Fibroblast of villous mesenchyme (primary cell): Measurements from ENCODE around the gene PRMT5. TPM values are rescaled to one million over a fixed set of nuclear protein-coding genes. Genes with fewer than 3 reads are reported as not detected.
"Not testable (repeated sequence)": the region's sequence is repeated elsewhere in the genome, so short reads cannot be mapped to it uniquely, and the experiment has no call there.

Experiments used
- DNase-seq: peaks from one replicate; pipeline ENCODE4 v3.0.0-alpha.2; 2010; ENCODE audit warnings: low read depth
- H3K4me3 ChIP-seq: 2 replicates; pipeline ENCODE4 v1.5.1; 2011; ENCODE audit warnings: low read depth, mild to moderate bottlenecking, low read length
- total RNA-seq: library from RNA; depleted of rRNA; stranded (reverse); fragments of >200 nt; gene quantifications from 2 replicates; pipeline ENCODE4 v1.2.3, GENCODE V29; 2012
- TF ChIP-seq, protein P1 (sequence below): IDR thresholded peaks from 2 replicates; pipeline ENCODE4 v1.5.1; 2012; ENCODE audit warnings: low read depth, mild to moderate bottlenecking, low read length; ENCODE audit not compliant: insufficient read depth

PRMT5 gene
- total RNA-seq, 1 donor, result 82.5 TPM

- TF ChIP-seq, protein P1, sequence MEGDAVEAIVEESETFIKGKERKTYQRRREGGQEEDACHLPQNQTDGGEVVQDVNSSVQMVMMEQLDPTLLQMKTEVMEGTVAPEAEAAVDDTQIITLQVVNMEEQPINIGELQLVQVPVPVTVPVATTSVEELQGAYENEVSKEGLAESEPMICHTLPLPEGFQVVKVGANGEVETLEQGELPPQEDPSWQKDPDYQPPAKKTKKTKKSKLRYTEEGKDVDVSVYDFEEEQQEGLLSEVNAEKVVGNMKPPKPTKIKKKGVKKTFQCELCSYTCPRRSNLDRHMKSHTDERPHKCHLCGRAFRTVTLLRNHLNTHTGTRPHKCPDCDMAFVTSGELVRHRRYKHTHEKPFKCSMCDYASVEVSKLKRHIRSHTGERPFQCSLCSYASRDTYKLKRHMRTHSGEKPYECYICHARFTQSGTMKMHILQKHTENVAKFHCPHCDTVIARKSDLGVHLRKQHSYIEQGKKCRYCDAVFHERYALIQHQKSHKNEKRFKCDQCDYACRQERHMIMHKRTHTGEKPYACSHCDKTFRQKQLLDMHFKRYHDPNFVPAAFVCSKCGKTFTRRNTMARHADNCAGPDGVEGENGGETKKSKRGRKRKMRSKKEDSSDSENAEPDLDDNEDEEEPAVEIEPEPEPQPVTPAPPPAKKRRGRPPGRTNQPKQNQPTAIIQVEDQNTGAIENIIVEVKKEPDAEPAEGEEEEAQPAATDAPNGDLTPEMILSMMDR, result no peak
- H3K4me3 ChIP-seq, result peak overlapping the region; percentile 68
- no peak for DNase-seq
These were observed 26.8 kb upstream of the PRMT5 start for GRCh38 chr14:22955702-22956569.

- TF ChIP-seq, protein P1, result no peak
- no peak for DNase-seq
- H3K4me3 ChIP-seq, result no peak overlapping the region
These were observed 23.2 kb upstream of the PRMT5 start for GRCh38 chr14:22952418-22952817.

GRCh38 chr14:22951795-22952194 is 22.6 kb upstream of the PRMT5 start:
- not testable (repeated sequence) for DNase-seq, H3K4me3 ChIP-seq

DNA sequence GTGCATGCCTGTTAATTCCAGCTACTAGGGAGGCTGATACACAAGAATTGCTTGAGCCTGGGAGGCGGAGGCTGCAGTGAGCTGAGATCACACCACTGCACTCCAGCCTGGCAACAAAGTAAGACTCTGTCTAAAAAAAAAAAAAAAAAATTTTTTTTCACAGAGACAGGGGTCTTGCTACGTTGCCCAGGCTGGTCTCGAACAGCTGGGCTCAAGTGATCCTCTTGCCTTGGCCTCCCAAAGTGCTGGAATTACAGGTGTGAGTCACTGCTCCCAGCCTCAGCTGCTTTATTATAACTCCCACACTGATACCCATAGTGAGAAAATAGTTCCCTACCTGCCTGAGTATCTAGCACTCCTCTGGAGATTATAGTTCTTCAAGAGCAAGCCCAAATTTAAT is 16.5 kb upstream of the PRMT5 start:
- H3K4me3 ChIP-seq, result no peak overlapping the region
- no peak for DNase-seq
- TF ChIP-seq, protein P1, result no peak

DNA sequence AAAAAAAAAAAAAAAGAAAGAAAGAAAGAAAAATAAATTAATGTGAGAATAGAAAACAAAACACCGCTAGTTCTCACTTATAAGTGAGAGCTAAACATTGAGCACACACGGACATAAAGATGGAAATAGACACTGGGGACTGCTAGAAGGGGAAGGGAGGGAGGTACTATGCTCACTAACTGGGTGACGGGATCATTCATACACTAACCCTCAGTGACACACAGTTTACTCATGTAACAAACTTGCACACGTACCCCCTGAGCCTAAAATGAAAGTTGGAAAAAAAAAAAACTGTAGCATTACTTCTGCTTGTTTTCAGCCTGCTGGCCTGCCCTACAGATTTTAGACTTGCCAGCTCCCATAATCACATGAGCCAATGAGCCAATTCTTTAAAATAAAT is 10.5 kb upstream of the PRMT5 start:
- no peak for DNase-seq
- TF ChIP-seq, protein P1, result no peak
- H3K4me3 ChIP-seq, result no peak overlapping the region

DNA sequence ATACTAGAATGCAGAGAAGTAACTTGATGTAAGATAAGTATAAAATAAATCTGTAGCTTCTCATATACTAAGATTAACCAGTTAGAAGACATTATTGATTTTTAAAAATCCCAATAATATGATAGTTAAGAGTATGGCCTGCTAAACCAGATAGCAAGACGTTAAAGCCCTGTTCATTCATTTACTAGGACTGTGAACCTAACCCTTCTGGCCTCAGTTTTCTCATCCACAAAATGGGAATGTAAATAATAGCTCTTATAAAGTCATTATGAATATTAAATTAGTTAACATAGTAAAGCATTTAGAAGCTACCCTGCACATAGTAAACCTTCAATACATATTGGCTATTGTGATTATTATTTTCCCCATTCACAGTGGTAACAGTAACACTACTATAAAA is 6.0 kb upstream of the PRMT5 start:
- no peak overlapping the region for H3K4me3 ChIP-seq
- TF ChIP-seq, protein P1, result no peak
- DNase-seq, result no peak

DNA sequence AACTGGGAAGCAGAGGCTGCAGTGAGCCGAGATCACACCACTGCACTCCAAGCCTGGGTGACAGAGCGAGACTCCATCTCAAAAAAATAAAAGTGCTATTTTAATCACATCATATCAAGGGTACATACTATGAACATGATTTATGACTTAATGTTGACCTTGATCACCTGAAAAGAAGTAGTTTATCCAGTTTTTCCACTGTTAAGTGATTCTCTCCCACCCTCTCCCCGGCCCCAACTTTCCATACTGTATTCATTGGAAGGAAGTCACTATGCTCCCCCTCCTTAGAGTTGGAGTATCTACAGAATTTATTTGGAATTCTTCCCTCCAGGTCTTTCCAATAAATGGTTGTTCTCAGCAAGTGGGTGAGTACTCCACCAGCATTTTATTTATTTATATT is 3.0 kb upstream of the PRMT5 start:
- TF ChIP-seq, protein P1, result no peak
- DNase-seq, result no peak
- H3K4me3 ChIP-seq, result no peak overlapping the region
